PC-3 (cell line): ENCODE results near the gene DLST.

Experiments used
- EZH2 ChIP-seq: fragments of 300-600 bp; sonication (generic); IDR thresholded peaks from one replicate; pipeline ENCODE4 v1.6.1; 2017; ENCODE audit warnings: antibody characterized with exemption, mild to moderate bottlenecking, low read length; ENCODE audit not compliant: unreplicated experiment
- TF ChIP-seq, protein P1 (sequence below): fragments of 300-600 bp; sonication (generic); conservative IDR thresholded peaks from 2 replicates; pipeline ENCODE4 v1.5.1; 2017; ENCODE audit warnings: antibody characterized with exemption, low read depth, mild to moderate bottlenecking, low read length

DNA sequence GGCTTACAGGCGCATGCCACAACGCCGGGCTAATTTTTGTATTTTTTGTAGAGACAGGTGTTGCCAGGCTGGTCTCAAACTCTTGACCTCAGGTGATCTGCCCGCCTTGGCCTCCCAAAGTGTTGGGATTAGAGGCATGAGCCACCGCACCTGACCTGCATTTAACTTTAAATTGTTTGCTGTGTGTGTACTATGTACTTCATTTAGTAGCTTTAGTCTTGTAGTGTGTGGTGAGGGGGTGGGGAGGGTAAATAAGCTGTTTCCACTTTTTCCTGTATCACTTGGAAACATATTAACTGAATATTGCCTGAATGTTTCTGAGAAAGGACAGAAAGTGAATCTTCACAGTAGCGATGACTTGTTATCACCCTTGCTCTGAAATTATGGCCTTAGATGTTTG is 8.5 kb downstream of the DLST start:
- TF ChIP-seq, protein P1, sequence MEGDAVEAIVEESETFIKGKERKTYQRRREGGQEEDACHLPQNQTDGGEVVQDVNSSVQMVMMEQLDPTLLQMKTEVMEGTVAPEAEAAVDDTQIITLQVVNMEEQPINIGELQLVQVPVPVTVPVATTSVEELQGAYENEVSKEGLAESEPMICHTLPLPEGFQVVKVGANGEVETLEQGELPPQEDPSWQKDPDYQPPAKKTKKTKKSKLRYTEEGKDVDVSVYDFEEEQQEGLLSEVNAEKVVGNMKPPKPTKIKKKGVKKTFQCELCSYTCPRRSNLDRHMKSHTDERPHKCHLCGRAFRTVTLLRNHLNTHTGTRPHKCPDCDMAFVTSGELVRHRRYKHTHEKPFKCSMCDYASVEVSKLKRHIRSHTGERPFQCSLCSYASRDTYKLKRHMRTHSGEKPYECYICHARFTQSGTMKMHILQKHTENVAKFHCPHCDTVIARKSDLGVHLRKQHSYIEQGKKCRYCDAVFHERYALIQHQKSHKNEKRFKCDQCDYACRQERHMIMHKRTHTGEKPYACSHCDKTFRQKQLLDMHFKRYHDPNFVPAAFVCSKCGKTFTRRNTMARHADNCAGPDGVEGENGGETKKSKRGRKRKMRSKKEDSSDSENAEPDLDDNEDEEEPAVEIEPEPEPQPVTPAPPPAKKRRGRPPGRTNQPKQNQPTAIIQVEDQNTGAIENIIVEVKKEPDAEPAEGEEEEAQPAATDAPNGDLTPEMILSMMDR: no peak
- TF ChIP-seq EZH2: no peak
